Measurements from ENCODE around the gene FANCC.

Gene FANCC

GRCh38 chr9:95120781-95121370 lies 196.6 kb downstream of the FANCC start:
- DNase-seq = no peak

- DNase-seq = no peak
Measured at GRCh38 chr9:95118596-95118995, 198.9 kb downstream of the FANCC start.

- no peak for DNase-seq
Measured at GRCh38 chr9:95116808-95117204, 200.7 kb downstream of the FANCC start.

- DNase-seq = no peak
Measured at GRCh38 chr9:95116002-95116807, 201.3 kb downstream of the FANCC start.

GRCh38 chr9:95115104-95115503 lies 202.4 kb downstream of the FANCC start:
- no peak for DNase-seq

GRCh38 chr9:95112436-95113280 lies 204.9 kb downstream of the FANCC start:
- no peak for DNase-seq

- DNase-seq = no peak
Measured at GRCh38 chr9:95111716-95112115, 205.8 kb downstream of the FANCC start.

GRCh38 chr9:95110921-95111525 lies 206.5 kb downstream of the FANCC start:
- DNase-seq = no peak

- DNase-seq = no peak
Measured at GRCh38 chr9:95109456-95109855, 208.1 kb downstream of the FANCC start.

GRCh38 chr9:95108777-95109176 lies 208.7 kb downstream of the FANCC start:
- DNase-seq = no peak

- no peak for DNase-seq
Measured at GRCh38 chr9:95107976-95108375, 209.5 kb downstream of the FANCC start.

- no peak for DNase-seq
Measured at GRCh38 chr9:95107001-95107749, 210.3 kb downstream of the FANCC start.

- DNase-seq = no peak
Measured at GRCh38 chr9:95105519-95106287, 211.8 kb downstream of the FANCC start.

GRCh38 chr9:95104980-95105379 lies 212.5 kb downstream of the FANCC start:
- no peak for DNase-seq

- DNase-seq = no peak
Measured at GRCh38 chr9:95104581-95104960, 212.9 kb downstream of the FANCC start.

GRCh38 chr9:95103871-95104580 lies 213.5 kb downstream of the FANCC start:
- no peak for DNase-seq

- DNase-seq = no peak
Measured at GRCh38 chr9:95103281-95103771, 214.2 kb downstream of the FANCC start.

GRCh38 chr9:95102572-95102971 lies 214.9 kb downstream of the FANCC start:
- DNase-seq = no peak

- no peak for DNase-seq
Measured at GRCh38 chr9:95102001-95102433, 215.5 kb downstream of the FANCC start.

GRCh38 chr9:95101326-95101725 lies 216.2 kb downstream of the FANCC start:
- DNase-seq = no peak
